GM18520 (cell line): ENCODE data around the gene ANTKMT.

ENCODE experiments used
- ATAC-seq: cut with Tn5 transposase; IDR thresholded peaks from one replicate; pipeline ENCODE4 v1.9.1; 2021; ENCODE audit not compliant: unreplicated experiment

Gene ANTKMT

GRCh38 chr16:720990-721764, at the start of gene ANTKMT:
Gene ANTKMT (plus strand): TSS chr16:721146. CDS start chr16:721275, 129 bp downstream.
- peak; percentile 74 for ATAC-seq

- no peak for ATAC-seq
Observed at GRCh38 chr16:671353-672131, 49.4 kb upstream of the ANTKMT start.

- ATAC-seq: no peak
Observed at GRCh38 chr16:672371-672770, 48.6 kb upstream of the ANTKMT start.

GRCh38 chr16:672851-673250, 48.1 kb upstream of the ANTKMT start:
- no peak for ATAC-seq

GRCh38 chr16:673399-673991, 47.5 kb upstream of the ANTKMT start:
- ATAC-seq: no peak

- ATAC-seq: no peak
Observed at GRCh38 chr16:674214-674881, 46.6 kb upstream of the ANTKMT start.

GRCh38 chr16:674968-675883, 45.7 kb upstream of the ANTKMT start, which contains the start of gene RHBDL1:
Gene RHBDL1 (plus strand): TSS chr16:675671. CDS start chr16:675791, 120 bp downstream.
- no peak for ATAC-seq

GRCh38 chr16:675884-676564, 44.9 kb upstream of the ANTKMT start:
- ATAC-seq: no peak

- ATAC-seq: no peak
Observed at GRCh38 chr16:676565-676902, 44.4 kb upstream of the ANTKMT start.

GRCh38 chr16:676913-677312, 44.0 kb upstream of the ANTKMT start:
- ATAC-seq: no peak

GRCh38 chr16:677316-678190, 43.4 kb upstream of the ANTKMT start:
- no peak for ATAC-seq

- no peak for ATAC-seq
Observed at GRCh38 chr16:678209-678857, 42.6 kb upstream of the ANTKMT start.

- no peak for ATAC-seq
Observed at GRCh38 chr16:678858-679813, 41.8 kb upstream of the ANTKMT start.

GRCh38 chr16:679814-680624, 40.9 kb upstream of the ANTKMT start, which contains the start of gene STUB1:
Gene STUB1 (plus strand): TSS chr16:680410. CDS start chr16:680526, 116 bp downstream.
- ATAC-seq: no peak

GRCh38 chr16:680625-680945, 40.4 kb upstream of the ANTKMT start:
- no peak for ATAC-seq
